Endothelial cell of umbilical vein (primary cell): ENCODE data around the gene SGSH. TPM values are rescaled to one million over a fixed set of nuclear protein-coding genes. Genes with fewer than 3 reads are reported as not detected.

Experiments
- BruUV-seq: library from RNA; stranded (reverse); fragments of 400-500 nt; replicated peaks from 2 replicates; lab custom pipeline; 2021; lab: Mats Ljungman, UMichigan
- CTCF ChIA-PET: fragments of 300-600, 350-600 bp; sonication (Branson Sonifier 250); formaldehyde crosslinking; loops from one replicate; lab custom pipeline; 2021; ENCODE audit warnings: antibody characterized with exemption, inconsistent platforms; lab: Charles Lee
- POLR2A ChIA-PET: fragments of 300-600, 350-600 bp; sonication (Branson Sonifier 250); formaldehyde crosslinking; loops from one replicate; lab custom pipeline; 2021; ENCODE audit warnings: antibody characterized with exemption, inconsistent platforms; lab: Charles Lee
- DNase-seq: peaks from one replicate; pipeline ENCODE4 v3.0.0-alpha.2; 2011; ENCODE audit warnings: low read depth, low spot score
- FAIRE-seq: peaks from 2 replicates; lab custom pipeline; 2011; peaks lifted over from hg19 to GRCh38; lab: Jason Lieb, UNC
- H2AFZ ChIP-seq: 2 replicates; pipeline ENCODE4 v1.6.0; 2012; ENCODE audit warnings: low read depth, low read length, control low read depth, inconsistent platforms
- H3K27ac ChIP-seq: 2 replicates; pipeline ENCODE4 v1.5.1; 2011; ENCODE audit warnings: low read depth, mild to moderate bottlenecking, control low read depth, low read length, moderate library complexity; ENCODE audit not compliant: insufficient read depth
- H3K27me3 ChIP-seq, 2 experiments: 2 replicates each; pipeline versions ENCODE4 v1.6.0 to v1.6.1; 2011; ENCODE audit warnings: low read length in 2 of 2, mixed read lengths in 1 of 2; ENCODE audit not compliant: control insufficient read depth in 2 of 2, insufficient read depth in 2 of 2
- H3K36me3 ChIP-seq, 2 experiments: 2 replicates in 1 of 2; 3 replicates in 1 of 2; pipeline ENCODE4 v1.5.1; 2011; ENCODE audit warnings: low read length in 2 of 2, mild to moderate bottlenecking in 1 of 2, moderate library complexity in 1 of 2; ENCODE audit not compliant: control insufficient read depth in 2 of 2, insufficient read depth in 2 of 2; ENCODE audit errors: extremely low read depth in 1 of 2
- H3K4me1 ChIP-seq: 3 replicates; pipeline ENCODE4 v1.5.1; 2011; ENCODE audit warnings: mild to moderate bottlenecking, low read length; ENCODE audit not compliant: control insufficient read depth, insufficient read depth; ENCODE audit errors: extremely low read depth
- H3K4me2 ChIP-seq: 2 replicates; pipeline ENCODE4 v1.6.1; 2011; ENCODE audit warnings: low read length, control low read depth, mixed read lengths; ENCODE audit not compliant: insufficient read depth
- H3K4me3 ChIP-seq, 3 experiments: fragments of 200-600 bp in 1 of 3; sonication (generic), shearing (Covaris generic) in 1 of 3; replicated peaks in 1 of 3; 2 replicates each; pipeline ENCODE4 v1.5.1; 2011 to 2016; ENCODE audit warnings: control low read depth in 3 of 3, low read length in 3 of 3, mild to moderate bottlenecking in 2 of 3, inconsistent platforms in 1 of 3, low read depth in 1 of 3, moderate library complexity in 1 of 3; ENCODE audit not compliant: insufficient read depth in 1 of 3
- H3K79me2 ChIP-seq: 2 replicates; pipeline ENCODE4 v1.6.0; 2012; ENCODE audit warnings: low read length, inconsistent platforms; ENCODE audit not compliant: control insufficient read depth, insufficient read depth
- H3K9ac ChIP-seq: replicated peaks from 2 replicates; pipeline ENCODE3; 2011; ENCODE audit warnings: low read length, control low read depth; ENCODE audit not compliant: insufficient read depth; ENCODE audit errors: extremely low read depth
- H3K9me1 ChIP-seq: replicated peaks from 3 replicates; pipeline ENCODE4 v1.6.0; 2011; ENCODE audit warnings: mild to moderate bottlenecking, low read length; ENCODE audit not compliant: control insufficient read depth, insufficient read depth; ENCODE audit errors: extremely low read depth
- H3K9me3 ChIP-seq: replicated peaks from 2 replicates; pipeline ENCODE4 v1.5.1; 2012; ENCODE audit warnings: low read length, inconsistent platforms; ENCODE audit not compliant: control insufficient read depth, insufficient read depth
- H4K20me1 ChIP-seq: replicated peaks from 2 replicates; pipeline ENCODE3; 2011; ENCODE audit warnings: mild to moderate bottlenecking, low read length; ENCODE audit not compliant: control insufficient read depth, insufficient read depth; ENCODE audit errors: extremely low read depth
- EZH2 ChIP-seq: IDR thresholded peaks from 2 replicates; pipeline ENCODE4 v1.6.1; 2012; ENCODE audit warnings: borderline replicate concordance, low read depth, mild to moderate bottlenecking, moderate library complexity, low read length, inconsistent platforms; ENCODE audit not compliant: severe bottlenecking
- GATA2 ChIP-seq: IDR thresholded peaks from 2 replicates; pipeline ENCODE4 v1.7.0; 2011; ENCODE audit warnings: low read depth, mild to moderate bottlenecking, moderate library complexity, mixed read lengths, low read length; ENCODE audit not compliant: insufficient read length, insufficient read depth
- JUN ChIP-seq: IDR thresholded peaks from 2 replicates; pipeline ENCODE4 v1.6.1; 2011; ENCODE audit warnings: borderline replicate concordance, low read depth; ENCODE audit not compliant: insufficient read length, insufficient read depth
- POLR2AphosphoS5 ChIP-seq: IDR thresholded peaks from 2 replicates; pipeline ENCODE4 v1.6.1; 2012; ENCODE audit warnings: low read depth, mild to moderate bottlenecking, control low read depth, low read length, moderate library complexity; ENCODE audit not compliant: insufficient read depth
- dilution Hi-C: fragments of 300-500 bp; cut with MboI; formaldehyde crosslinking; loops from one replicate; pipeline ENCODE4 v1.15.0; 2019; ENCODE audit warnings: low sequenced_read_pairs; ENCODE audit not compliant: extremely low pct_ligation_motif_present
- intact Hi-C: fragments of 100-400 bp; cut with micrococcal nuclease; formaldehyde crosslinking; loops from one replicate; pipeline ENCODE4 v1.10.0; 2022
- polyA plus RNA-seq, 4 experiments: library from polyadenylated mRNA; depleted of rRNA in 3 of 4; stranded (reverse) in 3 of 4; unstranded in 1 of 4; fragments of >200 nt; gene quantifications; 2 replicates each; pipeline versions ENCODE4 v1.2.1 to v1.2.3, GENCODE V29; 2011 to 2012; ENCODE audit warnings: missing spikeins in 1 of 4
- total RNA-seq: library from RNA; stranded (reverse); gene quantifications from 2 replicates; pipeline ENCODE4 v1.2.3, GENCODE V29; 2021
- TF ChIP-seq, protein P1 (sequence below), 2 donors: IDR thresholded peaks; 1 replicate in 1 of 2; 2 replicates in 1 of 2; pipeline ENCODE4 v1.5.1; 2011; ENCODE audit warnings: low read length in 2 of 2, mild to moderate bottlenecking in 2 of 2, moderate library complexity in 2 of 2, control low read depth in 1 of 2, inconsistent platforms in 1 of 2, low read depth in 1 of 2; ENCODE audit not compliant: insufficient read depth in 1 of 2; ENCODE audit errors: extremely low read depth in 1 of 2
- TF ChIP-seq, protein P2 (sequence below): IDR thresholded peaks from 2 replicates; pipeline ENCODE4 v1.6.1; 2011; ENCODE audit not compliant: insufficient read depth, insufficient read length

The SGSH gene
- total and polyA plus RNA-seq, 2 donors (not counting 3 experiments of a cell fraction or from before 2014, with no cell fraction given), result 81.4 to 217 TPM

- dilution Hi-C loops, result no loop called here
- peaks cover 0 to 17% of the 10 kb centered on the region in 2 experiments for H3K36me3 ChIP-seq
- intact Hi-C loops, result no loop called here
- FAIRE-seq (no peak), DNase-seq (no peak)
- no peak for TF ChIP-seq EZH2
- TF ChIP-seq POLR2AphosphoS5, result no peak
- TF ChIP-seq, protein P1, sequence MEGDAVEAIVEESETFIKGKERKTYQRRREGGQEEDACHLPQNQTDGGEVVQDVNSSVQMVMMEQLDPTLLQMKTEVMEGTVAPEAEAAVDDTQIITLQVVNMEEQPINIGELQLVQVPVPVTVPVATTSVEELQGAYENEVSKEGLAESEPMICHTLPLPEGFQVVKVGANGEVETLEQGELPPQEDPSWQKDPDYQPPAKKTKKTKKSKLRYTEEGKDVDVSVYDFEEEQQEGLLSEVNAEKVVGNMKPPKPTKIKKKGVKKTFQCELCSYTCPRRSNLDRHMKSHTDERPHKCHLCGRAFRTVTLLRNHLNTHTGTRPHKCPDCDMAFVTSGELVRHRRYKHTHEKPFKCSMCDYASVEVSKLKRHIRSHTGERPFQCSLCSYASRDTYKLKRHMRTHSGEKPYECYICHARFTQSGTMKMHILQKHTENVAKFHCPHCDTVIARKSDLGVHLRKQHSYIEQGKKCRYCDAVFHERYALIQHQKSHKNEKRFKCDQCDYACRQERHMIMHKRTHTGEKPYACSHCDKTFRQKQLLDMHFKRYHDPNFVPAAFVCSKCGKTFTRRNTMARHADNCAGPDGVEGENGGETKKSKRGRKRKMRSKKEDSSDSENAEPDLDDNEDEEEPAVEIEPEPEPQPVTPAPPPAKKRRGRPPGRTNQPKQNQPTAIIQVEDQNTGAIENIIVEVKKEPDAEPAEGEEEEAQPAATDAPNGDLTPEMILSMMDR (IDR thresholded peaks at IDR 0.05; ENCODE audit: extremely low read depth in 1 of 2, insufficient read depth in 1 of 2, low read depth in 1 of 2, low read length in 2 of 2), result no peak
- no peak overlapping the region for H3K4me3 ChIP-seq
- no peaks in the 10 kb centered on the region for H3K9me3 ChIP-seq
- no peak overlapping the region for H3K4me2 ChIP-seq
- ChIA-PET POLR2A (no interaction called here), CTCF (no interaction called here)
- no peaks in the 10 kb centered on the region for H3K27me3 ChIP-seq
- BruUV-seq, result no TSS peak
- no peak overlapping the region for H3K27ac ChIP-seq
- H4K20me1 ChIP-seq, result no peaks in the 10 kb centered on the region
- H3K9ac ChIP-seq, result no peak overlapping the region
- no peaks in the 10 kb centered on the region for H3K4me1 ChIP-seq
- H3K79me2 ChIP-seq, result no peaks in the 10 kb centered on the region
- no peak overlapping the region for H2AFZ ChIP-seq
- no peaks in the 10 kb centered on the region for H3K9me1 ChIP-seq
Observed at GRCh38 chr17:80246266-80246681, 26.1 kb upstream of the SGSH start.

DNA sequence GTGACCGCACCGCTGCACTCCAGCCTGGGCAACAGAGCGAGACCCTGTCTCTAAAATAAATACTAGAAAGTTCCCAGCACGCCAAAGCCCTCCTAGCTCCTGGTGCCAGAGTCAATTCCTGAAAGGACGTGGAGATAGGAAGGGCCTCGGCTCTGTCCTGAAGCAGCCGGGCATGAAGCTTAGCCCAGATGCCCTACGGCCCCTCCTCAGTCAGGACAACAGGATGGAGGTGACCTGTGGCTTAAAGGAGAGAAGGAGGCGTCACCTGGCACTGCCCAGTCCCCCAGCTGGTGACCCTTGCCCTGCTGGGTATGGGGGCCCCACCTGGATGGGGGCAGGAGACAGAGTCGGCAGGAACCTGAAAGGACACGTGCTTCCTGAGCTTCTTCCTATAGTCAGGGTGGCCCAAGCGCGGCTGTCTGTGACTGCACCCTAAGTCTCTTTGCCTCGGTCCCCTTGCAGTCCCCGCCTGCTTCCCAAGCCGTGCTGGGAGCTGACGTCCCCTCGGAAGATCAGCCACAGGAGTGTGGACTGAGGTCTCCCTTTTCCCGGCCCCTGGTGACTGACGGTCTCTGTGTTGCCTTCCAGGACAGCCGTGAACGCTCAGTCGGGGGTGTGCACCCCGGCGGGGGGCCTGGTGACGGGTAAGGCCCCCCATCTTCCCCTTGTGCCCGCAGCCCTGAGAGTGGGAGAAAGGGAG, 25.6 kb upstream of the SGSH start:
- Histone ChIP-seq H3K27ac (no peak overlapping the region), H3K79me2 (no peaks in the 10 kb centered on the region), H2AFZ (no peak overlapping the region), H3K27me3 (no peaks in the 10 kb centered on the region), H3K9ac (no peak overlapping the region), H3K36me3 (peaks cover 0 to 17% of the 10 kb centered on the region in 2 experiments), H3K4me3 (no peak overlapping the region), H3K4me1 (no peaks in the 10 kb centered on the region), H3K9me3 (no peaks in the 10 kb centered on the region), H3K9me1 (no peaks in the 10 kb centered on the region), H3K4me2 (no peak overlapping the region), H4K20me1 (no peaks in the 10 kb centered on the region)
- no TSS peak for BruUV-seq
- FAIRE-seq (no peak), DNase-seq (no peak)
- dilution Hi-C loops, result no loop called here
- ChIA-PET POLR2A (no interaction called here), CTCF (no interaction called here)
- TF ChIP-seq, protein P2, sequence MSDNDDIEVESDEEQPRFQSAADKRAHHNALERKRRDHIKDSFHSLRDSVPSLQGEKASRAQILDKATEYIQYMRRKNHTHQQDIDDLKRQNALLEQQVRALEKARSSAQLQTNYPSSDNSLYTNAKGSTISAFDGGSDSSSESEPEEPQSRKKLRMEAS, result no peak
- no peak for TF ChIP-seq GATA2
- no peak for TF ChIP-seq JUN
- intact Hi-C loops, result no loop called here
